ENCODE data around the gene IGFBP2. TPM values are rescaled to one million over a fixed set of nuclear protein-coding genes. Genes with fewer than 3 reads are reported as not detected.

The IGFBP2 gene
- total and polyA plus RNA-seq, 8 donors: 106 to 636 (median 296) TPM

- no peaks in the 10 kb centered on the region for H3K36me3 ChIP-seq
- no peak for DNase-seq
- no peak overlapping the region for H3K27ac ChIP-seq
- intact Hi-C loops (cut with DNase I; ENCODE audit: low total_unique reads): no loop called here
- TF ChIP-seq EP300 (IDR thresholded peaks at IDR 0.05) (no peak), CTCF (IDR thresholded peaks at IDR 0.05) (no peak), POLR2AphosphoS5 (IDR thresholded peaks at IDR 0.05) (no peak), POLR2A (IDR thresholded peaks at IDR 0.05) (no peak)
- no peaks in the 10 kb centered on the region for H3K27me3 ChIP-seq
- no peak overlapping the region for H3K4me3 ChIP-seq
- H3K9me3 ChIP-seq: no peaks in the 10 kb centered on the region
- peaks cover 13 to 28% (median 25%) of the 10 kb centered on the region in 4 donors for H3K4me1 ChIP-seq
- 76 to 85% (median 81%) methylated on average over 3 of the region's 3 CpGs for WGBS, 5 donors
Measured at GRCh38 chr2:216616083-216616678, 17.0 kb upstream of the IGFBP2 start.

- no peak overlapping the region for H3K4me3 ChIP-seq
- no peaks in the 10 kb centered on the region for H3K9me3 ChIP-seq
- H3K4me1 ChIP-seq: peaks cover 22 to 38% (median 34%) of the 10 kb centered on the region in 4 donors
- H3K27me3 ChIP-seq: no peaks in the 10 kb centered on the region
- intact Hi-C loops (cut with DNase I; ENCODE audit: low total_unique reads): no loop called here
- WGBS, 5 donors: 90 to 93% (median 91%) methylated on average over 13 of the region's 13 CpGs
- no peaks in the 10 kb centered on the region for H3K36me3 ChIP-seq
- no peak overlapping the region for H3K27ac ChIP-seq
- TF ChIP-seq EP300 (IDR thresholded peaks at IDR 0.05) (no peak), POLR2A (IDR thresholded peaks at IDR 0.05) (no peak), POLR2AphosphoS5 (IDR thresholded peaks at IDR 0.05) (no peak), CTCF (IDR thresholded peaks at IDR 0.05) (no peak)
- DNase-seq: no peak
Measured at GRCh38 chr2:216617159-216617815, 15.9 kb upstream of the IGFBP2 start.

- DNase-seq: no peak
- intact Hi-C loops (cut with DNase I; ENCODE audit: low total_unique reads): no loop called here
- TF ChIP-seq POLR2A (IDR thresholded peaks at IDR 0.05): no peak
- no peak for TF ChIP-seq EP300 (IDR thresholded peaks at IDR 0.05)
- TF ChIP-seq POLR2AphosphoS5 (IDR thresholded peaks at IDR 0.05): no peak
- TF ChIP-seq CTCF (IDR thresholded peaks at IDR 0.05): no peak
Measured at GRCh38 chr2:216618785-216619184, 14.4 kb upstream of the IGFBP2 start.

GRCh38 chr2:216619411-216620393, 13.5 kb upstream of the IGFBP2 start:
- H3K27ac ChIP-seq: peak overlapping the region in 4 of 5 donors; percentile 27 to 46 (median 40)

More at GRCh38 chr2:216618785-216619184, 14.4 kb upstream of the IGFBP2 start:
- H3K4me3 ChIP-seq: no peak overlapping the region
- no peaks in the 10 kb centered on the region for H3K9me3 ChIP-seq
- H3K4me1 ChIP-seq: peaks cover 22 to 38% (median 34%) of the 10 kb centered on the region in 4 donors
- WGBS, 5 donors: 80 to 85% (median 82%) methylated on average over 7 of the region's 7 CpGs
- H3K27ac ChIP-seq: peak overlapping the region in 2 of 5 donors; percentile 36 to 43
- no peaks in the 10 kb centered on the region for H3K36me3 ChIP-seq
- no peaks in the 10 kb centered on the region for H3K27me3 ChIP-seq

More at GRCh38 chr2:216619411-216620393, 13.5 kb upstream of the IGFBP2 start:
- WGBS, 5 donors: 41 to 55% (median 47%) methylated on average over 12 of the region's 12 CpGs
- peak in 1 of 2 donors; percentile 72 for DNase-seq
- intact Hi-C loops (cut with DNase I; ENCODE audit: low total_unique reads): no loop called here
- TF ChIP-seq CTCF (IDR thresholded peaks at IDR 0.05): no peak
- TF ChIP-seq POLR2AphosphoS5 (IDR thresholded peaks at IDR 0.05): peak in 1 of 3 donors; percentile 51
- no peak overlapping the region for H3K4me3 ChIP-seq
- H3K27me3 ChIP-seq: no peaks in the 10 kb centered on the region
- no peaks in the 10 kb centered on the region for H3K9me3 ChIP-seq
- peaks cover 22 to 38% (median 34%) of the 10 kb centered on the region in 4 donors for H3K4me1 ChIP-seq
- no peaks in the 10 kb centered on the region for H3K36me3 ChIP-seq

Measured in stomach (tissue), 9 donors.